ENCODE results near the gene LYRM4.
A peak's percentile ranks its signal among the peaks of the same experiment; 100 is the strongest.

The LYRM4 gene

GRCh38 chr6:5174756-5175549, 85.8 kb downstream of the LYRM4 start:
- peak; percentile 61 for DNase-seq (ENCODE audit: low spot score)

- DNase-seq (ENCODE audit: low spot score) = no peak
Measured at GRCh38 chr6:5174244-5174643, 86.5 kb downstream of the LYRM4 start.

GRCh38 chr6:5173810-5174209, 86.9 kb downstream of the LYRM4 start:
- DNase-seq (ENCODE audit: low spot score) = no peak

- DNase-seq (ENCODE audit: low spot score) = no peak
Measured at GRCh38 chr6:5172897-5173474, 87.8 kb downstream of the LYRM4 start.

- DNase-seq (ENCODE audit: low spot score) = no peak
Measured at GRCh38 chr6:5172041-5172653, 88.6 kb downstream of the LYRM4 start.

- DNase-seq (ENCODE audit: low spot score) = no peak
Measured at GRCh38 chr6:5167501-5167900, 93.2 kb downstream of the LYRM4 start.

GRCh38 chr6:5164092-5164491, 96.7 kb downstream of the LYRM4 start:
- no peak for DNase-seq (ENCODE audit: low spot score)

- DNase-seq (ENCODE audit: low spot score) = no peak
Measured at GRCh38 chr6:5163247-5163646, 97.5 kb downstream of the LYRM4 start.

- DNase-seq (ENCODE audit: low spot score) = no peak
Measured at GRCh38 chr6:5162355-5162754, 98.4 kb downstream of the LYRM4 start.

- DNase-seq (ENCODE audit: low spot score) = no peak
Measured at GRCh38 chr6:5160206-5160605, 100.5 kb downstream of the LYRM4 start.

- DNase-seq (ENCODE audit: low spot score) = no peak
Measured at GRCh38 chr6:5159162-5159561, 101.6 kb downstream of the LYRM4 start.

GRCh38 chr6:5158180-5158579, 102.6 kb downstream of the LYRM4 start:
- DNase-seq (ENCODE audit: low spot score) = no peak

GRCh38 chr6:5157621-5158138, 103.1 kb downstream of the LYRM4 start:
- no peak for DNase-seq (ENCODE audit: low spot score)

GRCh38 chr6:5156627-5157026, 104.1 kb downstream of the LYRM4 start:
- DNase-seq (ENCODE audit: low spot score) = no peak

- DNase-seq (ENCODE audit: low spot score) = no peak
Measured at GRCh38 chr6:5155906-5156305, 104.8 kb downstream of the LYRM4 start.

- DNase-seq (ENCODE audit: low spot score) = no peak
Measured at GRCh38 chr6:5153186-5153585, 107.6 kb downstream of the LYRM4 start.

GRCh38 chr6:5152460-5152859, 108.3 kb downstream of the LYRM4 start:
- no peak for DNase-seq (ENCODE audit: low spot score)

GRCh38 chr6:5151955-5152401, 108.8 kb downstream of the LYRM4 start:
- no peak for DNase-seq (ENCODE audit: low spot score)

- DNase-seq (ENCODE audit: low spot score) = no peak
Measured at GRCh38 chr6:5151360-5151954, 109.3 kb downstream of the LYRM4 start.

GRCh38 chr6:5150551-5151075, 110.1 kb downstream of the LYRM4 start:
- DNase-seq (ENCODE audit: low spot score) = no peak

- DNase-seq (ENCODE audit: low spot score) = no peak
Measured at GRCh38 chr6:5149891-5150290, 110.9 kb downstream of the LYRM4 start.

- DNase-seq (ENCODE audit: low spot score) = no peak
Measured at GRCh38 chr6:5149159-5149704, 111.5 kb downstream of the LYRM4 start.
